HFF-Myc (cell line): ENCODE results near the gene SART3.

Source experiments
- DNase-seq: peaks from one replicate; pipeline ENCODE4 v3.0.0-alpha.2; 2011; ENCODE audit warnings: low read depth; ENCODE audit errors: extremely low read depth
- H3K4me3 ChIP-seq: replicated peaks from 2 replicates; pipeline ENCODE4 v1.5.1; 2011; ENCODE audit warnings: low read depth, mild to moderate bottlenecking, control low read depth, low read length
- CTCF ChIP-seq: IDR thresholded peaks from 2 replicates; pipeline ENCODE4 v1.5.1; 2012; ENCODE audit warnings: mild to moderate bottlenecking, low read depth, low read length, control low read depth; ENCODE audit errors: missing control alignments

Gene SART3

DNA sequence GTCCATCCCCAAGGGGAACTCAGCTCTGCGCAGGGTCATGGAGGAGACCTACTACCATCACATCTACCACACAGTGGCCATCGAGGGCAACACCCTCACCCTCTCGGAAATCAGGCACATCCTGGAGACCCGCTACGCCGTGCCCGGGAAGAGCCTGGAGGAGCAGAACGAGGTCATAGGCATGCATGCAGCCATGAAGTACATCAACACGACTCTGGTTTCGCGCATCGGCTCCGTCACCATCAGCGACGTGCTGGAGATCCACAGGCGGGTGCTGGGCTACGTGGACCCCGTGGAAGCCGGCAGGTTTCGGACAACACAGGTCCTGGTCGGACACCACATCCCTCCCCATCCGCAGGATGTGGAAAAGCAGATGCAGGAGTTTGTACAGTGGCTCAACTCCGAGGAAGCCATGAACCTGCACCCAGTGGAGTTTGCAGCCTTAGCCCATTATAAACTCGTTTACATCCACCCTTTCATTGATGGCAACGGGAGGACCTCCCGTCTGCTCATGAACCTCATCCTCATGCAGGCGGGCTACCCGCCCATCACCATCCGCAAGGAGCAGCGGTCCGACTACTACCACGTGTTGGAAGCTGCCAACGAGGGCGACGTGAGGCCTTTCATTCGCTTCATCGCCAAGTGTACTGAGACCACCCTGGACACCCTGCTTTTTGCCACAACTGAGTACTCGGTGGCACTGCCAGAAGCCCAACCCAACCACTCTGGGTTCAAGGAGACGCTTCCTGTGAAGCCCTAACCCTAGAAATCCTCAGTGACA lies 42.1 kb downstream of the SART3 start:
- no peak for DNase-seq
- no peak for TF ChIP-seq CTCF
- no peak overlapping the region for H3K4me3 ChIP-seq

DNA sequence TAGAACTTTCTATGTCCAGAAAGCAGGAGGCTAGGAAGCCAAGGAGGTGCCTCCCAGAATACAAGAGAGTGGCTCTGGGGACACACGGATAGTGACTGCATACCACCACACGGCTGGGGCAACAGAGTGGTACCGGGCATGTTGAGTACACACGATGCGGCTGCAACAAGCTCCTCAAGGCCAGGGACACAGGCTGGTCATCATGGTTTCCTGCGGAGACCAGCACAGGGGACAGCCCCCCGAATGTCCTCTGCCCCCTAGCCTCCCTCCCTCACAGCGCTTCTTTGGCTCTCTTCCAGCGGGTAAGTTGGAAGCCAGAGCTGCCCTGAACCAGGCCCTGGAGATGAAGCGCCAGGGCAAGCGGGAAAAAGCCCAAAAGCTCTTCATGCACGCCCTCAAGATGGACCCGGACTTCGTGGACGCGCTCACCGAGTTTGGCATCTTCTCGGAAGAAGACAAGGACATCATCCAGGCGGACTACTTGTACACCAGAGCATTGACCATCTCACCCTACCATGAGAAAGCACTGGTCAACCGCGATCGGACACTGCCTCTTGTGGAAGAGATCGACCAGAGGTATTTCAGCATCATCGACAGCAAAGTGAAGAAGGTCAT lies 42.8 kb downstream of the SART3 start:
- TF ChIP-seq CTCF = no peak
- no peak for DNase-seq

GRCh38 chr12:108517288-108518100 lies 43.5 kb downstream of the SART3 start:
- TF ChIP-seq CTCF = no peak
- DNase-seq = no peak
- H3K4me3 ChIP-seq = no peak overlapping the region

More for the DNA sequence above, 42.8 kb downstream of the SART3 start:
- no peak overlapping the region for H3K4me3 ChIP-seq

DNA sequence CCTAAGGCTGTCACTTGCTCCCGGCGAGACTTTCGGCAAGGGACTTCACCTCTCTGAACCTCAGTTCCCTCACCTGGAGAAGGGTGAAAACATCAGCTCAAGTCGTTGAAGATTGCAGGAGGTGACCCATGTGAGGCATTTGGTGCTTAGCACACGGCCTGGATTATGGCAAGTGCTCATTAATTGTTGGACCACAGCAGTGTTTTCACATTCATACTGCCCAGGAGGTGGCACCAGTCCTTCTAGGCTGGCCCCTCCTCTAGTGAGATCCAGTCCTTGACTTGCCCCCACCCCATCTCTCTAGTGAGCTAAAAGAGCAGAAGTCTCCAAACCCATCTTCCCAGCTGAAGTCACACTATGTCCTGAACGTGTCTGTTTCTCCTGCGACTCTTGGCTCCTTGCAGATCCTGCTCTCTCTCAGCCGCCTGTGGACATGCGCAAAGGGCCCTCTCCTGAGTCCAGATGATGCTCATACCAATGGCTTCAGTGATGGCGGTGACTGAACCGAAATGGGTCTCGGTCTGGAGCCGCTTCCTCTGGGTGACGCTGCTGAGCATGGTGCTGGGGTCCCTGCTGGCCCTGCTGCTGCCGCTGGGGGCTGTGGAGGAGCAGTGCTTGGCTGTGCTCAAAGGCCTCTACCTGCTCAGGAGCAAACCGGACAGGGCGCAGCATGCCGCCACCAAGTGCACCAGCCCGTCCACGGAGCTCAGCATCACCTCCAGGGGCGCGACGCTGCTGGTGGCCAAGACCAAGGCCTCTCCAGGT lies 44.3 kb downstream of the SART3 start:
- TF ChIP-seq CTCF = peak; percentile 22
- no peak for DNase-seq
- H3K4me3 ChIP-seq = no peak overlapping the region

GRCh38 chr12:108515916-108516315 lies 45.1 kb downstream of the SART3 start:
- no peak for DNase-seq
- TF ChIP-seq CTCF = no peak
- H3K4me3 ChIP-seq = peak overlapping the region; percentile 76
